NT2/D1 (cell line): Measurements from ENCODE around the gene TACC3.

Experiments used
- YY1 ChIP-seq: IDR thresholded peaks from 2 replicates; pipeline ENCODE4 v1.6.1; 2011; ENCODE audit not compliant: insufficient read length, insufficient read depth
- ZNF274 ChIP-seq: IDR thresholded peaks from 2 replicates; pipeline ENCODE4 v1.6.1; 2011; ENCODE audit warnings: mild to moderate bottlenecking, low read depth, low read length

- no peak for TF ChIP-seq YY1
- no peak for TF ChIP-seq ZNF274
Measured at GRCh38 chr4:1730532-1731135, 9.3 kb downstream of the TACC3 start.
